GDM1 (cell line): ENCODE measurements around the gene C6orf47.
"Not testable (repeated sequence)": the region's sequence is repeated elsewhere in the genome, so short reads cannot be mapped to it uniquely, and the experiment has no call there.

Experiments
- DNase-seq: peaks from one replicate; lab custom pipeline; 2025; lab: John Stamatoyannopoulos, UW

C6orf47 gene

GRCh38 chr6:31660381-31661261 is at the start of gene C6orf47:
TSS of gene C6orf47 (minus strand) at chr6:31660778. CDS start at chr6:31659947, 831 bp downstream.
- DNase-seq = peak; percentile 70

GRCh38 chr6:31709157-31709556 is 48.6 kb upstream of the C6orf47 start:
- DNase-seq = not testable (repeated sequence)

GRCh38 chr6:31708224-31708623 is 47.6 kb upstream of the C6orf47 start:
- DNase-seq = no peak

GRCh38 chr6:31707701-31708100 is 47.1 kb upstream of the C6orf47 start:
- no peak for DNase-seq

- no peak for DNase-seq
Observed at GRCh38 chr6:31706599-31706998, 46.0 kb upstream of the C6orf47 start, which contains the start of gene LY6G6F. TSS of gene LY6G6F (plus strand) at chr6:31706866. CDS start at chr6:31706907, 41 bp downstream.

- no peak for DNase-seq
Observed at GRCh38 chr6:31705931-31706330, 45.4 kb upstream of the C6orf47 start.

GRCh38 chr6:31702819-31703716 is 42.5 kb upstream of the C6orf47 start, which contains the start of gene ABHD16A:
TSS of gene ABHD16A (minus strand) at chr6:31703324. CDS start at chr6:31703281, 43 bp downstream.
- DNase-seq = peak; percentile 94

GRCh38 chr6:31702405-31702818 is 41.8 kb upstream of the C6orf47 start:
- no peak for DNase-seq

GRCh38 chr6:31701666-31702404 is 41.3 kb upstream of the C6orf47 start:
- no peak for DNase-seq

- DNase-seq = no peak
Observed at GRCh38 chr6:31700740-31701401, 40.3 kb upstream of the C6orf47 start.

- no peak for DNase-seq
Observed at GRCh38 chr6:31697555-31697954, 37.0 kb upstream of the C6orf47 start.

- DNase-seq = no peak
Observed at GRCh38 chr6:31693535-31693934, 33.0 kb upstream of the C6orf47 start.

GRCh38 chr6:31692886-31693285 is 32.3 kb upstream of the C6orf47 start:
- DNase-seq = no peak

- DNase-seq = no peak
Observed at GRCh38 chr6:31692353-31692752, 31.8 kb upstream of the C6orf47 start.

- DNase-seq = no peak
Observed at GRCh38 chr6:31691564-31692108, 31.1 kb upstream of the C6orf47 start.

GRCh38 chr6:31691078-31691463 is 30.5 kb upstream of the C6orf47 start:
- no peak for DNase-seq

GRCh38 chr6:31690231-31691077 is 29.9 kb upstream of the C6orf47 start:
- DNase-seq = no peak

- DNase-seq = no peak
Observed at GRCh38 chr6:31689249-31690110, 28.9 kb upstream of the C6orf47 start.
